ELR (cell line): Measurements from ENCODE around the gene MAGI2.
A peak's percentile ranks its signal among the peaks of the same experiment; 100 is the strongest.

Experiments
- DNase-seq: peaks from one replicate; pipeline ENCODE4 v3.0.0-alpha.2; 2015; ENCODE audit warnings: low read depth

MAGI2 gene

GRCh38 chr7:78786055-78786454 lies 667.4 kb downstream of the MAGI2 start:
- no peak for DNase-seq

GRCh38 chr7:78783179-78783962 lies 670.1 kb downstream of the MAGI2 start:
- no peak for DNase-seq

GRCh38 chr7:78780560-78780959 lies 672.9 kb downstream of the MAGI2 start:
- DNase-seq = no peak

- DNase-seq = no peak
Measured at GRCh38 chr7:78779788-78780187, 673.7 kb downstream of the MAGI2 start.

- DNase-seq = peak; percentile 36
Measured at GRCh38 chr7:78777829-78778228, 675.6 kb downstream of the MAGI2 start.

GRCh38 chr7:78770422-78771410 lies 682.8 kb downstream of the MAGI2 start:
- DNase-seq = peak; percentile 3

GRCh38 chr7:78769481-78770101 lies 683.9 kb downstream of the MAGI2 start:
- peak; percentile 13 for DNase-seq

GRCh38 chr7:78768859-78769258 lies 684.6 kb downstream of the MAGI2 start:
- no peak for DNase-seq

- no peak for DNase-seq
Measured at GRCh38 chr7:78765943-78766729, 687.3 kb downstream of the MAGI2 start.

- no peak for DNase-seq
Measured at GRCh38 chr7:78764571-78764970, 688.9 kb downstream of the MAGI2 start.

- DNase-seq = no peak
Measured at GRCh38 chr7:78762625-78763024, 690.8 kb downstream of the MAGI2 start.

- DNase-seq = no peak
Measured at GRCh38 chr7:78760620-78761355, 692.7 kb downstream of the MAGI2 start.

- DNase-seq = no peak
Measured at GRCh38 chr7:78752554-78752953, 700.9 kb downstream of the MAGI2 start.

GRCh38 chr7:78751253-78751652 lies 702.2 kb downstream of the MAGI2 start:
- DNase-seq = no peak

GRCh38 chr7:78749052-78749746 lies 704.3 kb downstream of the MAGI2 start:
- no peak for DNase-seq

- DNase-seq = no peak
Measured at GRCh38 chr7:78747592-78747991, 705.9 kb downstream of the MAGI2 start.

- no peak for DNase-seq
Measured at GRCh38 chr7:78746301-78746700, 707.2 kb downstream of the MAGI2 start.

GRCh38 chr7:78742694-78743093 lies 710.8 kb downstream of the MAGI2 start:
- no peak for DNase-seq

- DNase-seq = no peak
Measured at GRCh38 chr7:78736548-78736947, 716.9 kb downstream of the MAGI2 start.

GRCh38 chr7:78734626-78735025 lies 718.8 kb downstream of the MAGI2 start:
- no peak for DNase-seq
